ENCODE data around the gene ADARB2.

Gene ADARB2

DNA sequence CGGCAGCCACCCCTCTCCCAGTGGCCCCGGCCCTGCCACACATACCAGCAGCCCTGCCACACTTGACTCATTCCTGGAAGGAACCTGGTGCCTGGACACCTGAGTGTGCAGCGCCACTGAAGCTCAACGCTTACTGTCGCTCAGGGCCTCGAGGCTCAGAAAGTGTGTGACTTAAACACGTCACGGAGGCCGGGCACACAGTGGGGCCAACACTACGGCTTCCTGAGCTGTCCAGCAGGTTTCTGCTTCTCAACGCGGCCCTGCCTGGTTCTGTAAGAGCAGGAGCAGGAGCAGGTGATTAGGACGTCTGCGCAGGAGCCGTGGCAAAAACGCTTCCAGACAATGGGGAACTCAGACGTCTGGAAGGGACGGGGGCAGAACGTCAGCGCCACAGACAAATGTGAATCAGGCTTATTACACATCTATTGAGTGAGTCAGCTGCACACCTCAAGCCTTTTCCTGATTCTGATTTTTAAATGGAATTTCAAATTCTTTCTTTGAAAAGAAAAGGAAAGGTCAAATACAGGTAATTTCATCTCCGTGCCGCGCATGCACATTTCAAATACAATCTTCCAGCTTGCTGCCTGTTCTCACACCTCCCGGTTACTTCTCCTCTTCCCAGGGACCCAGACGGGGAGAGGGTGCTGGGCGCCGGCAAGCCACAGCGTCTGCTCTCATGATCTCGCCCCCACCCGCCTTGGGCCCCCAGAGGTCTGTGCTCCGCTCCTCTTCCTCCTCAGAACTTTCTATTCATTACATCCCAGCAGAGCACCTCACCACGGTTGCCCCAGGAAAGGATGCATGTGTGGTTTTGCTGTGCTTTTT, 66.6 kb downstream of the ADARB2 start:
- DNase-seq (ENCODE audit: low read depth, low spot score) = no peak
- TF ChIP-seq, protein P1, sequence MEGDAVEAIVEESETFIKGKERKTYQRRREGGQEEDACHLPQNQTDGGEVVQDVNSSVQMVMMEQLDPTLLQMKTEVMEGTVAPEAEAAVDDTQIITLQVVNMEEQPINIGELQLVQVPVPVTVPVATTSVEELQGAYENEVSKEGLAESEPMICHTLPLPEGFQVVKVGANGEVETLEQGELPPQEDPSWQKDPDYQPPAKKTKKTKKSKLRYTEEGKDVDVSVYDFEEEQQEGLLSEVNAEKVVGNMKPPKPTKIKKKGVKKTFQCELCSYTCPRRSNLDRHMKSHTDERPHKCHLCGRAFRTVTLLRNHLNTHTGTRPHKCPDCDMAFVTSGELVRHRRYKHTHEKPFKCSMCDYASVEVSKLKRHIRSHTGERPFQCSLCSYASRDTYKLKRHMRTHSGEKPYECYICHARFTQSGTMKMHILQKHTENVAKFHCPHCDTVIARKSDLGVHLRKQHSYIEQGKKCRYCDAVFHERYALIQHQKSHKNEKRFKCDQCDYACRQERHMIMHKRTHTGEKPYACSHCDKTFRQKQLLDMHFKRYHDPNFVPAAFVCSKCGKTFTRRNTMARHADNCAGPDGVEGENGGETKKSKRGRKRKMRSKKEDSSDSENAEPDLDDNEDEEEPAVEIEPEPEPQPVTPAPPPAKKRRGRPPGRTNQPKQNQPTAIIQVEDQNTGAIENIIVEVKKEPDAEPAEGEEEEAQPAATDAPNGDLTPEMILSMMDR (IDR thresholded peaks at IDR 0.05; ENCODE audit: insufficient read depth, low read length, missing control alignments) = no peak
- CTCF ChIA-PET = no interaction called here
- POLR2A ChIA-PET = no interaction called here
- H3K4me3 ChIP-seq (ENCODE audit: low read depth, low read length) = no peak overlapping the region

DNA sequence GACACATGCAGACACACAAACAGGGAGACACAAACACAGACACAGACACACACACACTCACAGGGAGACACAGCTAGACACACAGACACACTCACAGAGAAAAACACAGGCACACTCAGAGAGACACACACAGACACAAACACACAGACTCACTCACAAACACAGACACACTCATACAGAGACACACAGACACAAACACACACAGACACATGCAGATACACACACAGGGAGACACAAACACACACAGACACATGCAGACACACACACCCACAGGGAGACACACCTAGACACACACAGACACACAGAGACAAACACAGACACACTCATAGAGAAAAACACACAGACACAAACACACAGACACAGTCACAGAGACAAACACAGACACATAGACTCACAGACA, 67.9 kb downstream of the ADARB2 start:
- POLR2A ChIA-PET = no interaction called here
- no peak overlapping the region for H3K4me3 ChIP-seq (ENCODE audit: low read depth, low read length)
- no peak for DNase-seq (ENCODE audit: low read depth, low spot score)
- TF ChIP-seq, protein P1 (IDR thresholded peaks at IDR 0.05; ENCODE audit: insufficient read depth, low read length, missing control alignments) = no peak
- CTCF ChIA-PET = no interaction called here

DNA sequence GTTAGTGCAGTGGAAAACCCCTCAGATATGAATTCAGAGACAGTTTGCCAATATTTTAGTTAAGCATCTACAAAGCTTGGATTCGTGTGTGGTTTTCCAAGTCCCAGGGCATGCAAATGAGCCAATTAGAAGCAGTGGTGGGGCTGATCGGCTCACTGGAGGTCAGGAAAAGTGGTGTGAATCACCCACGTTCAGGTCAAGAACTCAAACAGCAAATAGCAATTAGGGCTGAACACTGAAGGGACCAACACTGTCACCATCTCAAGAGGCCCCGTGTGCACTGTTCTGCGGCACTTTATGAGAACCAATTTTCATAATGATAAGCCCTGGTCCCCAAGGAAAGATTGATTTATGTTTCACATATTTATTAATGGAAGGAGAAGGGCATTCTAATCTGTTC, 68.9 kb downstream of the ADARB2 start:
- DNase-seq (ENCODE audit: low read depth, low spot score) = no peak
- no peak overlapping the region for H3K4me3 ChIP-seq (ENCODE audit: low read depth, low read length)
- ChIA-PET CTCF (no interaction called here), POLR2A (no interaction called here)
- TF ChIP-seq, protein P1 (IDR thresholded peaks at IDR 0.05; ENCODE audit: insufficient read depth, low read length, missing control alignments) = no peak

DNA sequence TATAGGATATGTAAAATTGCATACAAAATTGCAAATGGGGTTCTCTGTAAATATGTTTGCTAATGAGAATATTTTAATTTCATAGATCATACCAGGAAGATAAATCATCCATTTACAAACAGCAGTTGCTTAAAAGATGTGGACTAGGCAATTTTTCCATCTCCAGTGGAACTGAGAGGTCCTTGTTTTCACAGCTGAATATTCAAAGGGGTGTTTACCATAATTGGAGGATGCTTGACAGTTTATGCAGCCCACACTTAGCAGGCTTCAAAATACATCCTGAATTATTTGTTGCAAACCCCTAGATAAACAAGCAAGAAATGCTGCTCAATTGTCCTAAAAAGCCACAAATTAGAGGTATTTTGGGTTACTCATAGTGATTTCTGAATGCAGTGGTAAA, 69.9 kb downstream of the ADARB2 start:
- CTCF ChIA-PET = no interaction called here

DNA sequence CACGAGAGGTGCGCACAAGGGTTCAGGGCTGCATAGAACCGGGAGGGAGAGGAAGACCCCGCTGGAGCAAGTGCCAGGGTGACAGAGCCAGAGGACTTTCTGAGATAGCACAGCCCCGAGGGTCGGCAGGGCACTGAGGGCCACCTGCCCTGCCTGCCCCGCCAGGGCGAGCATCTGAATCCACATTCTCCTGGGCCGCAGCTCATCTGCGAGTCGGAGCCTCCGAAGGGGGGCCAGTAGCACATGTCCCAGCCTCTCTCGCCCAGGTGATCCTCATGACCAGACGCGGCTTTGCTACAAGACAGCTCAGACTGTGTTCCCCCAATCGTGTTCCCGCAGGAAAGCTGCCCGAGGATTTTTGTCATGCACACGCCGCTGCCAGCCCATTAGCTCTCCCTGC, 71.2 kb downstream of the ADARB2 start:
- DNase-seq (ENCODE audit: low read depth, low spot score) = no peak
- TF ChIP-seq, protein P1 (IDR thresholded peaks at IDR 0.05; ENCODE audit: insufficient read depth, low read length, missing control alignments) = no peak
- H3K4me3 ChIP-seq (ENCODE audit: low read depth, low read length) = no peak overlapping the region
- ChIA-PET CTCF (no interaction called here), POLR2A (no interaction called here)

More for the DNA sequence above, 69.9 kb downstream of the ADARB2 start:
- TF ChIP-seq, protein P1 (IDR thresholded peaks at IDR 0.05; ENCODE audit: insufficient read depth, low read length, missing control alignments) = no peak
- no peak overlapping the region for H3K4me3 ChIP-seq (ENCODE audit: low read depth, low read length)
- no peak for DNase-seq (ENCODE audit: low read depth, low spot score)
- POLR2A ChIA-PET = no interaction called here

DNA sequence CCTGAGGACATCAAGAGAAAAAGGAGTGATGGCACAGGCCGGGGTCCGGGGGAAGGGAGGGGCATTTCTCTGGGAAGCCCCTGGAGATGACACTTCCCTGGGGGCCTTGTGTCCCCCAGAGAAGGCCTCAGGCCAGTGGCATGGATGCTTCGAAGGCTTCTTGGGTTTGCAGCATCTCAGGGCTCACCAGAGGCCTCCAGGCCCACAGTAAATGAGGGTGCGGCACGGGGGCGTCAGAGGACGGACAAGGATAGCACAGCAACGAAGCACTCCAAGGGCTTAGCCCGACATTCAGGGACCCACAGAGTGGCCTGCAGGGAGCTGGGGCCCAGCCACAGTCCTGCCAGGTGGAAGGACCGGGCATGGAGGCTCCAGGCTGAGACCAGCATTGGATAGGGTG, 71.6 kb downstream of the ADARB2 start:
- no peak overlapping the region for H3K4me3 ChIP-seq (ENCODE audit: low read depth, low read length)
- DNase-seq (ENCODE audit: low read depth, low spot score) = no peak
- ChIA-PET POLR2A (no interaction called here), CTCF (no interaction called here)
- TF ChIP-seq, protein P1 (IDR thresholded peaks at IDR 0.05; ENCODE audit: insufficient read depth, low read length, missing control alignments) = no peak

All from AG04449 (cell line).